IPS-11a (cell line): ENCODE measurements around the gene KCNK2.
"Not testable (repeated sequence)": the region's sequence is repeated elsewhere in the genome, so short reads cannot be mapped to it uniquely, and the experiment has no call there.

Experiments used
- H3K4me3 ChIP-seq: one replicate; pipeline ENCODE4 v1.5.1; 2013; ENCODE audit warnings: low read depth, low read length, control low read depth

The KCNK2 gene

DNA sequence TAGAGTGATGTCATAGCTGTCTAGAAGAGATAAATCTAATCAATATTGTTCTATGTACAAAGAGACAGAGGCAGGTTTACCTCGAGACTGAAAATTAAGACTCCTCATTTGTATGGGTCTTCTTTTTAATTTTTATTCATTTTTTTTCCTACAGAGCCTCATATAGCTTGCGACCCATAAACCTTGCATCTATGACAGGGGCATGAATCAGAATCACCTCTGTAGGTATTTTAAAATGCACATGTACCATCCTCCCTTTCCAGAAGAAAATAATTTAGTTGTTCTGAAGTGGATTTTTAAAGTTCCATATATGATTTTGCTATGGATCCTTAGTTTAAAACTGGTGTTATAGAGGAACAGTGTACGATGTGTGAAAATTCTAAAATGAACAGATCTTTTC, 64.5 kb downstream of the KCNK2 start:
- no peak overlapping the region for H3K4me3 ChIP-seq

DNA sequence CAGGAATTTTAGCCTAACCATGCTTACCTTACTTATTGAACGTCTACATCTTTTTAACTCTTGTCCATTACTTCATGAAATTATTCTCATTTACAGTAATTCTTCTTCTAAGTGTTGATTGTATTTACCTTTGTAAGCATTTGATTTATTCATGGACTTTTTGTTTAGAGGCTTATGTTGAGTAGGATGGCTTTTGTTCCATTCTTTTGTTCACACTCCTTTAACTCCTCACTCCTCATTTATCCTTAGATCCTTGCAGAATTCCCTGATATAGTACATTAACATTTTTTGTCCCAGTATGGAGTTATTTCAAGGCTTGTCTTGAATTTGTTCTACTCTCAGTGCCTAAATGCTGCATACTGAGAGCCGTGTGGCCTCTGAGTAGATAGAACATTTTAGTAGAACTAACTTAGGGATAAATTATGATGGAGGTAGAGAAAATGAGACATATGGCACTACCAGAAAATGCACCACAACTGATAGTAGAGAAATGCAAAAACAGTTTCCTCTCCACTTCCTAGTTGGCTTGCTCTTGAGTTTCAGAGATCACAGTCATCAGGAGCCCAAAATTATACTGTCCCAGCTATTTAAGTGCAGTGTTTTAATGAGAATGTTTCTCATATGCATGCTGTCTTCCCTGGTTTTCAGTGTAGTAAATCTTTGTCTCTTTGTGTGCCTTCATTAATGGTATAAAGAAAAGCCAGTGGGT, 69.5 kb downstream of the KCNK2 start:
- no peak overlapping the region for H3K4me3 ChIP-seq

DNA sequence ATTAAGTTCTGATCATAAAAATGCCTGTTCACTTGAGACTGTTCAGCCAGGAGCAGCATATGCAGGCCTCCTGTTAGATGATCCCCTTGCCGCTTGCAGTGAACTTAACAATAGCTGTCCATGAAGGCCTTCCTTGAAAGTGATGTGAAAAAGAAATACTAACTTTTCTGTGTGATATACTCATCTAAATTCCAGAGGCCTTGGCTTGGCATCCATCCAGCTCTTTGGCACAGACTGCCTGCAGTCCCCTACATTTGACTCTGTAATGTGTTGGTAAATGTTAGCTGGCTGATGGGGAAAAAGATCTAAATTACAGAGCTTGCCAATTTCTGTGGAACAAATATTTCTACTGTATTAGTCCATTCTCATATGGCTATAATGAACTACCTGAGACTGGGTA, 73.7 kb downstream of the KCNK2 start:
- no peak overlapping the region for H3K4me3 ChIP-seq

DNA sequence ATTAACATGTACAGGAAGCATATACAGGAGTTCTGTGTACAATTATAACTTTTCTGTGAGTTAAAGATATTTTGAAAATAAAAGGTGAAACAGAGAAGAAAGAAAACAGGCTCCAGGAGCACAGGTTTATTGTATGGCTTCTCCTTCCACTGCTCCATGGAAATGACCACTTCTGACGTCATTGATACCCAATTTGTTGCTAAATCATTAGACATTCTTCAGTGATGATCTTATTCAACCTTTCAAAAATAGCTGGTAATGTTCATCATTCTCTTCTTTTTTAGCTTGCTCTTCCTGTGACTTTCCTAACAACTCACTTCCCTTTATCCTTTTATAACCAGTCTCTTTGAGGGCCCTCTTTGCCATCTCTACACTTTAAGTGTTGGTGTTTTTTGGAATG, 77.8 kb downstream of the KCNK2 start:
- H3K4me3 ChIP-seq: no peak overlapping the region

DNA sequence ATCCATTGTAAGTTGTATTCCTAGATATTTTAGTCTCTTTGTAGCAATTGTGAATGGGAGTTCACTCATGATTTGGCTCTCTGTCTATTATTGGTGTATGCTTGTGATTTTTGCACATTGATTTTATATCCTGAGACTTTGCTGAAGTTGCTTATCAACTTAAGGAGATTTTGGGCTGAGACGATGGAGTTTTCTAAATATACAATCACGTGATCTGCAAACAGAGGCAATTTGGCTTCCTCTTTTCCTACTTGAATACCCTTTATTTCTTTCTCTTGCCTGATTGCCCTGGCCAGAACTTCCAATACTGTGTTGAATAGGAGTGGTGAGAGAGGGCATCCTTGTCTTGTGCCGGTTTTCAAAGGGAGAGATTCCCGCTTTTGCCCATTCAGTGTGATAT, 80.6 kb downstream of the KCNK2 start:
- H3K4me3 ChIP-seq: not testable (repeated sequence)

DNA sequence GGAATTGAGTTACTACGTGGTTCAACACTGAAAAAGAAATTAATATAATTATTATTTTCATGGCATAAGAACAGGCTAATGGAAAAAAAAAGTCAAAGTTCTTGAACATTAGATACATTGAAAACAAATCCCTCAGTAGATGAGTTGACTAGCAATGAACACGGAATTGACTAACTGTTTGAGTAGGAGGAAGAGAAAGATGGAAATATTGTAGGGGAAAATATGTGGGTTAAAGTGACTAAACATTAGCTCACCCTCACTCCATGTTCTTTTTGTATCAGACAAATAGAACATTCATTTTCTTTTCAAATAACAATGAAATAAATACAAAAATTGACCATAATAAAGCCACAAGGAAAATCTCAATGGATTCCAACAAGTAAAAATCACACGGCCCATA, 84.3 kb downstream of the KCNK2 start:
- no peak overlapping the region for H3K4me3 ChIP-seq

DNA sequence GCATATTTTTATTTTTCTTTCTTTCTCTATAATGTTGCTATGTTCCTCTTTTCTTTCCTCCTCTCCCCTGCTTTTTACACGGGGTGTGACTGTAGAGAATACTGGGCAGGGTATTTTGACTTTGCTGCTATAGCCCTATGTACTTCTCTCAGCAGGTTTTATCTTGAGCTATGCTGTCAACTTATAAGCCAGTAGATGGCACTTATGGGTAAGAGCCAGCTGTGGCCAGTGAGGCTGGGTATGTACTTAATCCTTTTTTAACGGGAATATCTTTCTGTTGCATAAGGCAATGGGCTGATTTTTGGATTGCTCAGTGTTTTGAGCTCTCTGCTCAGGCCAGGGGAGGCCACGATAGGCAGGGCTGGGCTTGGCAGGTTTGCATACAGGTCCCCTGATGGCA, 99.0 kb downstream of the KCNK2 start:
- no peak overlapping the region for H3K4me3 ChIP-seq

DNA sequence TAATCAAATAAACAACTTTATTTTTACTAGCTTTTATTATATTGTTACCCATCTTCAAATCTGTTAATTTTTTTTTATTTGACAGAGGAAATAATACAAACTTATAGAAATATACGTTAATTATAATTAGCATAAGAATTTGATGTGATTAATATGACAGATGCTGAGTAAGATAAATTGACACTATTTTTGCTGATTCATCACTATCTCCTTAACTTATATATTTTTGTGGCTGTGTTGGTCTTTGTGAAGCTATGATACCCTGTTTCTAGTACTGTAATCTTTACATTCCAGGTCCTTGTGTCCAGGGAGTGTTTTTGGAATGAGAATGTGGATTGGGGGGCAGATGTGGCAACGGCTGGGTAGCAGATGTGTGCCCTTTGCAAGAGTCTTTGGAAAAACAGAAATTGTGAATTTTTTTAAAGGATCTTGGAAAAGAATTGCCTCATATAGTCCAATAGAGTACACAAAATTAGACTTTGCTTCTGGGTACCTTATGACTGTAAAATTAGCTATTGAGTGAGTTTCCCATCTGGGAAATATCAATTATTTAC, 102.6 kb downstream of the KCNK2 start:
- no peak overlapping the region for H3K4me3 ChIP-seq

DNA sequence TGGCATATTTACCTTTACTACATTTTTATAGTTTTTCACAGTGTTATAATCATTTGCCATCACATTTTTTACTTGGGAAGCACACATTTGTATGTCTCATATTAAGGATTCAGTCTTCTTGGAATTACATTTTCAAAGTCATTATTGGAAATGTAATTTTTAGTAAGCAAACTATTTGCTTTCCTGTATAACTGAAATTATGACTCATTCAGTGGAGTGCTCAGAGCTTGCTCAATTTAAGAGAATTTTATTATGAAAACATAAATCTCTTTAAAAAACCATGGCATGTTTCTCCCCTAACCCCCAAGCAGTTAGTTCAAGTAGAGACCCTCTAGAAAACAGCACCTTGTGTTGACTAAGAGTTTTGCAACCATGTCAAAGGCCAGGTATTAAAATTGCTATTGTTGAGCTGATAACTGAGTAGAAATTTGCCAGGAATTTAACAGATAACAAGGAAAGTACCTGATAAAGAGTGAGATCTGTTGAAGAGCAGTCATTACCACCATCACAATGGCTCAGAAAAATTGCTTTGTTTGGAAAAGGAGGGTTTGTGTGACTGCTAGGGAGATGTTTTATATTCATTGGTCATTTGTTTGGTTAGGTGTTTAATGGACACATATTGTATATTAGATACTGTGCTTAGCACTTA, 105.9 kb downstream of the KCNK2 start:
- H3K4me3 ChIP-seq: no peak overlapping the region

DNA sequence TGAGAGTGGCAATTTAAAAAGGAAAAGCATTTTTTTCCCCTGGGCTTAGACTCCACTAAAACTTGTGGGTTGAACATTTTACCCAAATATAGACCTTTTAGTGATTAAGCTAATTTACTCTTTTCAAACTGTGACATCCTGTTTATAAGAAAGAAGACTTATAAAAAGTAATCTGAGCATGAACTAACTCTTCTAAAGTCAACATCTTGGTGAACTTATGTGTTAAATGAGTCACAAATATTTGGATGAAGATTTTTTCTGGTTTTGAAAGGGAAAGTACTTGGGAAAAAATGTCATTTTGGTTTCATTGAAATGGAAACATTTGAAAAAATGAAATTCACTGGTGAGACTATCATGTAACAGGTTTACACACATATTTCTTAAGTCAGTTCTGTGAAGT, 109.8 kb downstream of the KCNK2 start:
- H3K4me3 ChIP-seq: no peak overlapping the region

DNA sequence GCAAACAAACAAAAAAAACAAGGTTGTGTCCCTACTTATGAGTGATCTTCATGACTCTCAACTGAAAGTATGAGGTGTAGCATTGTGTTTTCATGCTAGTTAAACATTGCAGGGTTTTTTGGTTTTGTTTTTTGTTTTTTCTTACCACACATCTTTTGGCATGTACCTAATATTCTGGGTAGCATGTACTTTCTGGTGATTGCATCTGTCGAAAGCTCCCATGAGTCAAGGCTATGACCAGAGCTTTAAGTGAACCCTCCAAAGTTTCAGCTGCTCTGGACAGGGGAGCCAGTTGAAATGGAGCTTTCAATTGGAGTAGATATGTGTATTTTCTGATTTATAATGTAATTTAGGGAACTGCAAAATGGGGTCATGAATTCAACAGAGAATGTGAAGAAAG, 115.5 kb downstream of the KCNK2 start:
- H3K4me3 ChIP-seq: no peak overlapping the region

DNA sequence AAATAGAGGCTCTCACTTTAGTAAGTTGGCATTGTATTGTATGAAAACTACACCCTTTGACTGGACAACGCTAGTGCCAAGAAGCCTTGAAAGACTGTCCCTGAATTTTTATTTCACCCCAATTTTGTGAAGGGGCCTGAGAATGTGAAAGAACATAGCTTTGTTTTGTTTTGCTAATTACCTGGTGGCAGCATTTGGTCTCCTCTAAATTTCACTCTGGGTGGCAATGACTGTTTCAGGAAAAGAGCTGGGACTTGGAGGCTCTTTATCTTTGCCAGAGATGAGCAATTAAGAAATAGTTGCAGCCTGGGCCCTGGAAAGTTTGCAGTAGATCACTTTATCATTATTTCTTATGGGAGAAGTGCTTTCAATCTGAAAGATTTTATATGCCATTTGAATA, 117.6 kb downstream of the KCNK2 start:
- H3K4me3 ChIP-seq: no peak overlapping the region

DNA sequence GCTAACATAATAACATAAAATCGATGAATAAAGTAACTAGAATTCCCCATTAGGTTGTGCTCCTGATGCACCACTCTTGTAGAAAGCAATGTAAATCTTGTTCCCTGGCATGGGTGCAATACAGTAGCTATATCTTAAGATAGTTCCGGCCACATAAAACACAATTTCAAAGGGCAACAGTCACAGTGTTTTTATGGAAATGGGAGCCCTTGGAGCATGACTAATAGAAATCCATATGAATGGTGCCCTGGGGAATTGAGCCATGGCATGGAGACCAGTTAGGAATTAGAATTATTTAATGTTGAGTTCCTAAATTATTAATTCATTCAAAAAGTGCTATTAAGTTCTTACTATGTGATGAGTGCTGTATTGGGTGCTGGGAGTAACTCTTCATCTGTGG, 118.7 kb downstream of the KCNK2 start:
- no peak overlapping the region for H3K4me3 ChIP-seq

DNA sequence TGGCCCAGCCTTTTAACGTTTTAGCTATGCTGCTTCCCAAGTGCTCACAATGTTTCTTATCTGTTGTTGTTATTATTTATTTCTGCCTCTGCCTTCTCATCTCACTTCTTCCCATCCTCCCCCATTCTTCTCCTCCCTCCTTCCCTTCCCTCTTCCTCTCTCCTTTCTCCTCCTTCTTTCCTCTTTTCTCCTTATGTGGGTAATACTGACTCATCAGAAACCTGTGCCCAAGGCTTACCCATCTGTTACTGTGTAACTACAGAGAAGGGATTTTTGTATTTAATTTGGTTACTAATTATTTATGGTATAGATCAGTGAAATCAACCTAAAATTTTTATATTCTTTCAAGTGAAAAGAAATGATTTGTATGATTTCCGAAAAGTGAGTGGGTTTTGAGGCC, 120.3 kb downstream of the KCNK2 start:
- no peak overlapping the region for H3K4me3 ChIP-seq

DNA sequence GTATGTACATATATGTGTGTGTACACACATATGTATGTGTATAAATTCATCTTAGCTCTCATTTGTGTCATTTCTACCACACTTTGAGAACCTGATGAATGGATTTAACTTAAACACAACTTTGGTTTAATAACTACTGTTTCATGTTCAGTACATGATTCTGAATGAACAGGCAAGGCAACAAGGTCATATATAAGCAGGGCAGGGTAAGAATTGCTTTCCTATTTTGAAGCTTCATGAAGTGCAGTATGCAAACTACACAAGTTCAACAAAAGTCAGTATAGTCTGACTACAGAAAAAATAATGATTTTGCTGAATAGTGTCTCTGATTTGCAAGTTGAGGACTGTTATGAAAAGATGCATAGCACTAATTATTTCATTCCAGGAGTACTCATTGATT, 127.6 kb downstream of the KCNK2 start:
- H3K4me3 ChIP-seq: no peak overlapping the region

DNA sequence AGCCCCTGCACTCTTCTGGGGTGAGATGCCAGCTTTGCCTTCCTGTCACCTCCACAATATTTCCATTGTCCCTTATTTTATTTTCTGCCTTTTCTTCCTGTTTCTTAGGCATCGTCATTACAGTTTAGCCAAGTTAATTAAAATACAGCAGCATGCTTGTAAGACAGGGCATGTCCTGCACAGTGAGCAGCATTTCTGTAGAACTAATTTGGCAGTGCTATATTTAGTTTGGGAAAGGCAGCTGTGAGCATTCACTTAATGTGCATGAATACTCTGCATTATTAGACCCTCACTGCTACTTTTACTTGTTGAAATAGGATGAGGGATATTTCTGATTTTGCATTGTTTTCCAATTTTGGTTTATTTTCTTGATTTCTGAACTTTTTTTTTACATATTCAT, 133.3 kb downstream of the KCNK2 start:
- H3K4me3 ChIP-seq: no peak overlapping the region

DNA sequence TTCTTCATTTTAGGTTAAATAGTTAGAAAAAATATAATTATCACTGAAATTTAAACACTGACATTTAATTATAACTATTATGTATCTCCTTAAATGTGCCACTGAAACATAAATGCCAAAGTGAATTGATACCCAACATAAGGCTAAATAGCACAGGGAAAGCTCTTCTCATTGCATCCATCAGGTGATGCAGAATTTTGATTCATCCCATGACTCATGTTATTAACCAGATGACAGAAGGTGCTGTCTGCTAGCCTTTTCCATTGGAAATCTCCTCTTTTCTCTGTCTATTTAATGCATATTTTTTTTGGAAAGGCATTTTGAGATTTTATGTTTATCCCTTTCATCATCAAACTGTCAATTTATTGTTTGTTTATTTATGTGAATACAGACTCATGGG, 136.8 kb downstream of the KCNK2 start:
- no peak overlapping the region for H3K4me3 ChIP-seq

DNA sequence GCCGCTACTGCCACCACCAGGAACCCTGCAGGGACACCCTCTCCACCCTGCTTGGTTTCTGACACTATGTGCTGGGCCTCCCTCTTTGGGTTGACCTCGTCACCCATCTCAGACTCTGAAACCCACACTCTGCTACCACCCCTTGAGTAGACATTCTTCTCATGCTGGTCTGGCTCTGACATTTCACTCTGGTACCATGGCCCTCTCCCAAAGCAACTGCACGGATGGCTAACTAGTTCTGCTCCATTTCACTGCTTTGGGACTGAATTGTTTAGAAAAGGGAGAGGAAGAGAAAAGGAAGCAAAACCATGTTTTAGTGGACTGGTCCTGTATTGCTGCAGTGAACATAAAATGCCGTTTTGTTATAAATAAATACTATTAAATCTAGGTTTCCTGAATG, 137.8 kb downstream of the KCNK2 start:
- no peak overlapping the region for H3K4me3 ChIP-seq

DNA sequence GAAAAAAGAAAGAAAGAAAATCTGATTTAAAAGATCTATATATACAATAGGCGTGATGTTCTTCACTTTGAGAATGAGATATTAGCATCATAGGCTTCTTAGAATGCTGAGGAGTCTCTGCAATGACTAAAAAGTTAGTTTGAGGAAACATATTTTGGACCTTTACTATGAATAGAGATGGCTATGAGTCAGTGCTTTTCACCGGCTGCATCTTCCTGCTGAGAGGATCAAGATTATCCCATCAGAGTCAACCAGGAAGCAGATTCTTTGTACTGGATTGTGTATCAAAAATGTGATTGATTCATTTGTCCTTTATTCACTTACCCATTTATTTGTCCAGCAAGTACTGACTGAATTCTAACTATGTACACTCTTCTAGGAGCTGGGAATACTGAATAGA, 144.2 kb downstream of the KCNK2 start:
- H3K4me3 ChIP-seq: no peak overlapping the region

DNA sequence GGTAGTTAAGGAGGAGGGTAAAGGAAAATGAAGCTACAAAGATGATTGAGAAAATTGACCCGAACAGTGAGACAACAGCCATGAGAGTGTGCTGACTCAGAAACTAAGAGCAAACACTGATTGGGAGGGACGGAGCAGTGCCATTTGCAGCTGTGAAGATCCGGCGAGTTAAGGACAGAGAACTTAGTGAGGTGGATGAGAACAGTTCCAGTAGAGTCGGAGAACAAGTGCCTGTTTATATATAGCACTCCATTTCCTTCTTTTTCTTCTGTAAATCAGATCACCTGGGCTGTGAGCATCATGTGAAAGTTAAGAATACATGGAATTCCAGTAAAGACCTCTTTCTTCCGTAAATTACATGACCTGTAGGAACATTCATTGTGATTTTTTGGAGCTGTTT, 145.7 kb downstream of the KCNK2 start:
- H3K4me3 ChIP-seq: no peak overlapping the region

DNA sequence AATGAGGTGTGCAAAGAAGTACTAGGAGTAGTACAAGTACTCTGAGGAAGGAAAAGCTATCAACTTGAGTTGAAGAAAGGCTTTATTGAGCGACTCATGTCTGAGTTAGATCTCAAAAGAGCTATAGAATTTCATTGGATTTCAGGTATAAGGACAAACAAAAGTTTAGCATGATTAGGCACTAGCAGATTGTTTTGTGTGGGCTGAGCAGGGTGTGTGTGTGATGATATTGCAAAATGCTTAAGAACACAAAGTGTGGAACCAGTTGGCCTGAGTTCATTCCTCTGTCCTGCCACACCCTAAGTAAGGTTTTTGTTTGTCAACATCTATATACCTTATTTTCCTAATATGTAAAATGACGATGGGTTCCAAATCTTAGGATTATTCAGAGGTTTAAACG, 158.9 kb downstream of the KCNK2 start:
- no peak overlapping the region for H3K4me3 ChIP-seq

DNA sequence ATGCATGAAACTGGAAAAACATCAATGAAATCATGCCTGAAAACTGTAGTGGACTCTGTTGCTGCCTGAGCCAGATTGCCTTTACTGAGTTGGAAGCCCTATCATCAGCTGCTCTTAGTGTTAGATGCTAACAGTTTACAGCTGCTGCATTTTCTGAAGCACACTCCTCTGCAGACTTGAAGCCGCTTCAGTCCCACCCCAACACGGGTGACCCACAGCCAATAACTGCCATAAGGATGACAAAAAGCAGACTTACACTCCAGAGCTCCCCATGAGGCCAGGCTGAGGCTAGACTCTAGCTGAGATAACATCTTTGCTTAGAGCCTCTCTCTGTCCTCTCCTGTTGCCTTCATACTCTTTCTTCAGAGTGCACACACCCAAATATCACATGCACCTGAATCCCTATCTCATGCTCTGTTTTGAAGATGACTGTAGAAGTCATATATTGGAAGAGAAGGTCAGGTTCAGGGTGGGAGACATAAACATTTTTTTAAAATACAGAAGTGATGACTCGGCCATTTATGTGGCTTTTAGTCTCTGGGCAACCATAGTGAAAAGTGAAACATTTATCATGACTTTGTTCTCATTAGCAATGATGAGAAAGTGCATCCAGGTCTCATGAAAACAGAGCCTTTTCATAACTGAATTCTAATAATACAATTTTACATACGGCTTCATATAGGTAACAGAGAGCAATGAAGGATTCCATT, 161.0 kb downstream of the KCNK2 start:
- H3K4me3 ChIP-seq: no peak overlapping the region
